ENCODE results near the gene SH2D7.

SH2D7 gene

GRCh38 chr15:78104566-78105475 lies 12.5 kb downstream of the SH2D7 start:
- peak in 1 of 5 donors; percentile 67 for DNase-seq

- peak in 1 of 5 donors; percentile 55 for DNase-seq
Observed at GRCh38 chr15:78105476-78106241, 13.3 kb downstream of the SH2D7 start.

- DNase-seq = no peak
Observed at GRCh38 chr15:78107471-78107870, 15.1 kb downstream of the SH2D7 start.

GRCh38 chr15:78108300-78109084 lies 16.1 kb downstream of the SH2D7 start:
- DNase-seq = peak; percentile 64 to 90 (median 79)

- DNase-seq = no peak
Observed at GRCh38 chr15:78109156-78109555, 16.8 kb downstream of the SH2D7 start.

- no peak for DNase-seq
Observed at GRCh38 chr15:78110096-78110495, 17.7 kb downstream of the SH2D7 start.

GRCh38 chr15:78110916-78111475 lies 18.6 kb downstream of the SH2D7 start:
- DNase-seq = no peak

- no peak for DNase-seq
Observed at GRCh38 chr15:78111788-78112187, 19.4 kb downstream of the SH2D7 start.

GRCh38 chr15:78112551-78112950 lies 20.2 kb downstream of the SH2D7 start:
- DNase-seq = no peak

GRCh38 chr15:78120523-78120922 lies 28.2 kb downstream of the SH2D7 start:
- DNase-seq = no peak

- no peak for DNase-seq
Observed at GRCh38 chr15:78125267-78125666, 32.9 kb downstream of the SH2D7 start.

GRCh38 chr15:78127882-78128281 lies 35.5 kb downstream of the SH2D7 start:
- no peak for DNase-seq

- no peak for DNase-seq
Observed at GRCh38 chr15:78129077-78129750, 36.9 kb downstream of the SH2D7 start.

GRCh38 chr15:78129751-78130287 lies 37.5 kb downstream of the SH2D7 start:
- DNase-seq = no peak

- DNase-seq = no peak
Observed at GRCh38 chr15:78130466-78131294, 38.3 kb downstream of the SH2D7 start.

- peak; percentile 61 to 80 (median 64) for DNase-seq
Observed at GRCh38 chr15:78131295-78132061, 39.1 kb downstream of the SH2D7 start, which contains the start of gene CIB2. Gene CIB2, minus strand, starts transcription at chr15:78131445. Its CDS starts 230 bp downstream, at chr15:78131215.

- DNase-seq = no peak
Observed at GRCh38 chr15:78133801-78134200, 41.4 kb downstream of the SH2D7 start.

- DNase-seq = no peak
Observed at GRCh38 chr15:78139578-78139977, 47.2 kb downstream of the SH2D7 start.

- DNase-seq = no peak
Observed at GRCh38 chr15:78140292-78140691, 47.9 kb downstream of the SH2D7 start.

GRCh38 chr15:78142332-78142731 lies 50.0 kb downstream of the SH2D7 start:
- no peak for DNase-seq
